Astrocyte of the cerebellum (primary cell): ENCODE data around the gene PIMREG.

ENCODE experiments used
- DNase-seq: peaks from one replicate; pipeline ENCODE4 v3.0.0-alpha.2; 2011; ENCODE audit warnings: low read depth
- H3K4me3 ChIP-seq: 2 replicates; pipeline ENCODE4 v1.5.1; 2011; ENCODE audit warnings: mild to moderate bottlenecking, low read depth, low read length, moderate library complexity
- CTCF ChIP-seq: IDR thresholded peaks from 2 replicates; pipeline ENCODE4 v1.5.1; 2012; ENCODE audit warnings: low read length, low read depth, moderate library complexity, mild to moderate bottlenecking; ENCODE audit errors: missing control alignments
- in situ Hi-C: cut with HindIII; loops from 2 replicates; pipeline ENCODE4 v1.10.0; 2017; ENCODE audit warnings: low sequenced_read_pairs

The PIMREG gene

GRCh38 chr17:6496640-6497441 is 52.6 kb downstream of the PIMREG start:
- in situ Hi-C loops: no loop called here
- no peak for DNase-seq
- no peak overlapping the region for H3K4me3 ChIP-seq
- TF ChIP-seq CTCF: no peak

- TF ChIP-seq CTCF: no peak
- DNase-seq: no peak
- in situ Hi-C loops: no loop called here
- H3K4me3 ChIP-seq: no peak overlapping the region
Measured at GRCh38 chr17:6497496-6498221, 53.4 kb downstream of the PIMREG start.

GRCh38 chr17:6498356-6498755 is 54.1 kb downstream of the PIMREG start:
- no peak for DNase-seq
- TF ChIP-seq CTCF: no peak
- no peak overlapping the region for H3K4me3 ChIP-seq
- in situ Hi-C loops: no loop called here

- TF ChIP-seq CTCF: no peak
- in situ Hi-C loops: no loop called here
- DNase-seq: no peak
- H3K4me3 ChIP-seq: no peak overlapping the region
Measured at GRCh38 chr17:6498901-6499540, 54.8 kb downstream of the PIMREG start.
